CD4-positive, alpha-beta T cell treated with Interleukin-4 for 1 hour (primary cell): ENCODE results near the gene UTF1.

Experiments
- DNase-seq, 2 donors: peaks; one replicate each; pipeline ENCODE4 v3.0.0-alpha.2; 2020 to 2022

Gene UTF1

GRCh38 chr10:133267293-133267692, 37.3 kb downstream of the UTF1 start:
- DNase-seq, result no peak

GRCh38 chr10:133267829-133268228, 37.8 kb downstream of the UTF1 start:
- no peak for DNase-seq

GRCh38 chr10:133268532-133268931, 38.5 kb downstream of the UTF1 start:
- no peak for DNase-seq

- DNase-seq, result no peak
Observed at GRCh38 chr10:133269367-133269766, 39.4 kb downstream of the UTF1 start.

- DNase-seq, result no peak
Observed at GRCh38 chr10:133270204-133270603, 40.2 kb downstream of the UTF1 start.

GRCh38 chr10:133270773-133271297, 40.8 kb downstream of the UTF1 start:
- DNase-seq, result no peak

- DNase-seq, result no peak
Observed at GRCh38 chr10:133271521-133272300, 41.7 kb downstream of the UTF1 start.

- no peak for DNase-seq
Observed at GRCh38 chr10:133272301-133272963, 42.4 kb downstream of the UTF1 start.

GRCh38 chr10:133272964-133273420, 43.0 kb downstream of the UTF1 start:
- DNase-seq, result no peak

- no peak for DNase-seq
Observed at GRCh38 chr10:133273534-133274143, 43.6 kb downstream of the UTF1 start.

- DNase-seq, result peak; percentile 88 to 90
Observed at GRCh38 chr10:133274751-133275683, 45.0 kb downstream of the UTF1 start.

- peak; percentile 63 to 71 for DNase-seq
Observed at GRCh38 chr10:133275684-133276092, 45.7 kb downstream of the UTF1 start.

GRCh38 chr10:133276100-133276434, 46.0 kb downstream of the UTF1 start:
- no peak for DNase-seq

GRCh38 chr10:133276435-133277201, 46.6 kb downstream of the UTF1 start, which contains the start of gene ADAM8:
Gene ADAM8, minus strand, starts transcription at chr10:133276868. Its CDS starts 51 bp downstream, at chr10:133276817.
- DNase-seq, result peak; percentile 73 to 75

- no peak for DNase-seq
Observed at GRCh38 chr10:133277277-133277992, 47.4 kb downstream of the UTF1 start.

GRCh38 chr10:133277993-133278576, 48.1 kb downstream of the UTF1 start:
- peak in 1 of 2 donors; percentile 26 for DNase-seq

- peak; percentile 85 to 88 for DNase-seq
Observed at GRCh38 chr10:133278577-133279265, 48.7 kb downstream of the UTF1 start.

- peak in 1 of 2 donors; percentile 43 for DNase-seq
Observed at GRCh38 chr10:133279326-133280226, 49.6 kb downstream of the UTF1 start.
